SU-DHL-6 (cell line): ENCODE measurements around the gene MEAK7.

Experiments used
- CTCF ChIP-seq: fragments of 200-600 bp; sonication (generic); IDR thresholded peaks from one replicate; pipeline ENCODE4 v1.5.1; 2017; ENCODE audit warnings: antibody characterized with exemption, mild to moderate bottlenecking, low read length, moderate library complexity; ENCODE audit not compliant: insufficient read depth, poor library complexity, severe bottlenecking
- EZH2phosphoT487 ChIP-seq: fragments of 200-600 bp; sonication (generic), shearing (Covaris generic); conservative IDR thresholded peaks from 2 replicates; pipeline ENCODE4 v1.6.1; 2018; ENCODE audit warnings: mild to moderate bottlenecking, antibody characterized with exemption, low read length, moderate library complexity, mixed read lengths

- TF ChIP-seq CTCF, result no peak
- no peak for TF ChIP-seq EZH2phosphoT487
Measured at GRCh38 chr16:84546669-84547545, 42.4 kb upstream of the MEAK7 start.
